GM18520 (cell line): ENCODE data around the gene SEMA3G.

Experiments
- ATAC-seq: cut with Tn5 transposase; IDR thresholded peaks from one replicate; pipeline ENCODE4 v1.9.1; 2021; ENCODE audit not compliant: unreplicated experiment

The SEMA3G gene

GRCh38 chr3:52423173-52423572 lies 21.7 kb downstream of the SEMA3G start:
- ATAC-seq = no peak

GRCh38 chr3:52422669-52423068 lies 22.2 kb downstream of the SEMA3G start:
- no peak for ATAC-seq

DNA sequence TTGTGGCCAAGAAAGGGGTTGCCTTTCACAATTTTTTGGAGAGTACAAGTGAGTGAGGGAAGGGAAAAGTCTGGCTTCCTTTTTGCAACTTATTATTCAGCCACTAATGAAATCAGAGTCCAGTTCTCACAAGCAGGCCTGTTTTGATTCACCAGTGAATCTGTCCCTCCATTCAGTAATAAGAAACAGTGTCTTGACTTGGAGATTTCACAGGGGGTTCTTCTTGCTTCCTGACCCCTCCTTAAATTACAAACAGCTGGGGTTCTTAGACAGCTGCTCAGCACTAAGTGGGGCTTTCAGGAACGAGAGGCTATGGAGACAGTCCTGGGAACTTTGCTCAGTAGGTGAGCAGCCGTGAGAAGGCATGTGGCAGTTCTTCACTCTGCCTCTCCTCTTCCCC lies 24.5 kb downstream of the SEMA3G start:
- no peak for ATAC-seq

GRCh38 chr3:52415800-52416199 lies 29.1 kb downstream of the SEMA3G start:
- ATAC-seq = no peak

GRCh38 chr3:52408466-52408865 lies 36.4 kb downstream of the SEMA3G start:
- no peak for ATAC-seq

DNA sequence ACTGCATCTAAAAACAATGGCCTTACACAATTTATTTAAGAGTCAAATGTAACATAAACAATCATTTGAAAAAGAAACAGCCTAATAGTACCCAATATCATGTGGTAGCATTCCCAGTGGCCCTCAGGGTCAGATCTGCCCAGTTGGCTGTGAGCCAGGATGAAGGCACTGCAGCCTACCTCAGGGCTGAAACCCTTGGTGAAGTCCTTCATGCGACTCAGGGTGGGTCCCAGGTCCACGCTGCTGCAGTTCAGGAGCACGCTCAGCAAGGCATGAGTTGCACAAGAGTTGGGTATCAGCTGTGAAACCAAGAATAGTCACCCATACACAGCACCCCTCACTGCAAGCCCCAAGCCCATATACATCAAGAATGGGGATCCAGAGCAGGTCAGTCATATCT lies 37.1 kb downstream of the SEMA3G start:
- ATAC-seq = no peak

GRCh38 chr3:52406791-52407510 lies 38.0 kb downstream of the SEMA3G start:
- no peak for ATAC-seq

DNA sequence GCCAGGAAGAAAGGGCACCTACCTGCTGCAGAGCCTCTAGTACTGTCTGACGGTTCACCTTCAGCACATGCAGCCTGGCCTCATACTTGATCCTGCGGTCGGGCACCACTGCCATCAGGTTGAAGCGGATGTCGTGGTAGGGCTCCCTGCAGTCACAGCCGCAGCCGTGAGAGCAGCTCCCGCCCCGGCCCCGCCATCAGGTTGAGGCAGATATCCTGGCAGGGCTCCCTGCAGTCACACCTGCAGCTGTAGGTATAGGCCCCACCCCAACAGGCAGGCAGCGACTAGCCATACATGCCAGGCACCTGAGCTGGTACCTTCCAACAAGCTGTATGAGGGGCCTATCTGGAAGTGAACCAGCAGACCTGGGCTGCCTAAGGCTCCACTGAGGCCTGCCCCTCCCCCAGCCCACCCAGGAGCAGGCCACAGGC lies 38.7 kb downstream of the SEMA3G start:
- no peak for ATAC-seq

DNA sequence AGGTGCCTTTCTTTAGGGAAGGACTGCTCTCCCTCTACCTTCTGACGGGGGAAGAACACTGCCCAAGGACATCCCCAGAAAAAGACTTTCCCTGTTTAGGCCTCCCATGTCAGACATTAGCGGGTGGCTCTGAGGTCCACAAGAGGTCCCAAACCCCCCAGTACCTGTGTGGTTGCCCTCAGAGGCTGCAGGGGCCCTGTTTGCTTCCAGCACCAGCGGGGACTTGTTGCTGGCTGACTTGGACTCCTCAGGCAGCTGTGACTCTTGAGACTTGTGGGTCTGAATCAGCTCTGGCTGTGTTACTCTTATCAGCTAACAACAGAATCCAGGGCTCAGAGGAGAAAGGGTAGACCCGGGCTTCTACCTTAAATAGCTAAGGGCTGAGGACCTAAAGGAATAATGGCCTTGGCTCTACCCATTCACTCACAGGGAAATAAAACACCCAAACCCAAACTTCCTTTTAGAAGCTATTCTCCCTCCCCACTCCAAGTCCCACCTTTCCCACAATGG lies 39.2 kb downstream of the SEMA3G start:
- ATAC-seq = no peak

GRCh38 chr3:52405066-52405465 lies 39.8 kb downstream of the SEMA3G start:
- no peak for ATAC-seq

DNA sequence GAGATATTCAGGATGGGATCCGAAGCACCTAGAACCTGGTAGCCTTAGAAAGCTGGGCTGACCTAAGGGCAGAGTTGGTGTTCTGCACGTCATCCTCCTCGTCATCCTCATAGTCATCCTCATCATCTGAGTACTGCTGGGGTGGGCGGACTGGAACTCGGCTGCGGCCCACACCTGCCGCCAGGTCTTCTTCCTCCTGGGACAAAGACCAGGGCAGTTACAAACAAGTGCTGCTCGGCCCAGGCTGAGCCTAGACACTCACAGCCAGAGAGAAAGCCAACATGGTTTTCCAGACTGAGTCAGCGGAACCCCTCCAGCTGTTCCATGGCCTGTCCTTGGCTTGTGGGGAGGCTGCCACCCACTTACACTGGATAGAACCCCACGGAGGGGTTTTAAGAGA lies 40.5 kb downstream of the SEMA3G start:
- ATAC-seq = no peak

DNA sequence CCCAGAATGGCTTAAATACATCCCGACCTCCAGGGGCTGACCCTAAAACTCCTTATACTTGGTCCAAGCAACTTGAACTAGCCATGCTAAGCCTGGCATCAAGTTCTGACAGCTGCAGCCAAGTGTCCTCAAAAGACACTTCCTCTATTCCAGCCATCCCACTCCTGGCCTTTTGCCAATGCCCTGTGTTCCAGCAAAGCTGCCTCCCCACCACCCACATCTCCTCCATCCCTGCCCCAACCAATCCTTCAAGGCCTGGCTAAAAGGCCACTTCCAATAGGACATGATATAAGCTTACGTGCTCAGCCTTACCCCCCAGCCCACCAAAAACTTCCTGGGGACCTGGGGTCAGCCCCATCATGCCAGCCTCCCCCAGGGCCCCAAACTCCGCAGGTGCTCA lies 40.9 kb downstream of the SEMA3G start:
- no peak for ATAC-seq

- no peak for ATAC-seq
These were observed 41.5 kb downstream of the SEMA3G start for GRCh38 chr3:52403271-52403841.

DNA sequence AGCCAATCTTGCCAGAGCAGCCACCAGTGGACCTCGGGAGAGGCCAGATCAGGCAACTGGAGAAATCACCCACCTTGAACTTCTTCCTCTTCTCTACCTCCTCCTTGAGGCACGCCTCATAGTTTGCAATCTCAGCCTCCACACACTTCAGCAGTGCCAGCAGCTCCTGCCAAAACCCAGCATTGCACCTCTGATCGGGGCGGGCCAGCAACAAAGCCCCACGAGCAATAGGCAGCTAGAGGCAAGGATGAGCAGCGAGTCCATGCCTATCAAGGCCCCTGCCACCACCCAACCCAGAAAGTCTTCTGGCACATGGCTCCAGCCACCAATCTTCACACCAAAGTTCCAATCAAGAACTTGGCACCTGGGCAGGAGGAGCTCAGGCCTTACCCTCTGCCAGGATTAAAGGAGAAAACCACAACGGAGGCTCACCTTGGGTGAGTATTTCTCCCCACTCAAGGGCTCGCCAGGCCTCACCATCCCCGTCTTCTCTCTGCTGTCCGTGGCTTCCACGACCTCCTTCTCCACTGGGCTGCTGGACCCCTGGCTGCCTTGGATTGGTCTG lies 42.1 kb downstream of the SEMA3G start:
- ATAC-seq = no peak

DNA sequence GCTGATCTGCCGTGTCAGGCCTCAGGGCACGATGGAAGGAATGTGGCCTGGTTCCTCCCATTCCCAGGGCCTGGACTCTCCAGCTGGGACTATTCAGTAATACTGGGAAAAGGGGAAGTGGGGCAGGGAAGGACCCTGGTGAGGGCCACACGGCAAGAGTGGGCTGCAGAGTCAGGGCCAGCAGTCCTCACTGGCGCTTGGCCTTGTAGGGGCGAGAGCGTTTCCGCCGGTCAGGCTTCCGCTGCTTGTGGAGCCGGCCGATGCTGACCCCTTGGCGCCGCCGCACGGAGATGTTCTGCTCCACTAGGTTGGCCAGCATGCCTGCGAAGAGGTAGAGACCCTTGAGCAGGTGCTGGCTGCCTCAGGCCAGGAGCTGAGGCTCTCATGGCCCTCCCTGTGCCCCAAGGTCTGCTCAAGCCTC lies 42.8 kb downstream of the SEMA3G start:
- no peak for ATAC-seq

GRCh38 chr3:52401551-52401950 lies 43.4 kb downstream of the SEMA3G start:
- ATAC-seq = no peak

- no peak for ATAC-seq
These were observed 43.9 kb downstream of the SEMA3G start for GRCh38 chr3:52401021-52401420.

- ATAC-seq = no peak
These were observed 44.6 kb downstream of the SEMA3G start for GRCh38 chr3:52400275-52400793.

- ATAC-seq = no peak
These were observed 45.3 kb downstream of the SEMA3G start for GRCh38 chr3:52399593-52399992.

DNA sequence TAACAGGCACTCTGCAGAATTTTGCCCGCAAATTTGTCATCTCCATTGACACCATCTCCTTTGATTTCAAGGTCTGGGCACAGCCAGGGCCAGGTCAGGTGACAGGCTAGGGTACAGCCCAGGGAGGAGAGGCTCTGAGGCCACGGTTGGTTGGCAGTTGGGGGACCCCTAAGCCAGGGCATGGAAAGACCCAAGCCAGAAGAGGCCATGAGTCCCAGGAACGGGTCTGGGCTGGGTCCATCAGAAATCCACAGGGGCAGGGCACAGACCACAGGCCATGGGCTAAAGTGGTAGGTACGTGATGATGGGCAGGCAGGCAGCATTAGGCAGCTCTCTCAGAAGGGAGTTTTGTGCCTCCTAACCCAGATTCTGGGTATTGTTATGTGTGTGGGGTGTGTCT lies 45.8 kb downstream of the SEMA3G start:
- no peak for ATAC-seq

DNA sequence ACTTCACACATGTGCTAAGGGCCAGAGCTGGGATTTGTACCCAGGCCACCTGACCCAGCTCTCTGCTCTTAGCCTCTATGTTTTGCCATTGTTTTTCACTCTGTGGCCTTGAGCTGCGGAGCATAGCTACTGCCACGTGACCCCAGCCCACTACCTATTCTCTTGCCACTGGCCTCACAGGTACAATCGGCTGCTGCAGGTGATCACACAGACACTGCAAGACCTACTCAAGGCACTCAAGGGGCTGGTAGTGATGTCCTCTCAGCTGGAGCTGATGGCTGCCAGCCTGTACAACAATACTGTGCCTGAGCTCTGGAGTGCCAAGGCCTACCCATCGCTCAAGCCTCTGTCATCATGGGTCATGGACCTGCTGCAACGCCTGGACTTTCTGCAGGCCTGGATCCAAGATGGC lies 46.2 kb downstream of the SEMA3G start:
- no peak for ATAC-seq
